Measurements from ENCODE around the gene SEMA3F. TPM values are rescaled to one million over a fixed set of nuclear protein-coding genes. Genes with fewer than 3 reads are reported as not detected.

SEMA3F gene
- total and polyA plus RNA-seq, 4 donors, result 27.8 to 54.3 (median 47.4) TPM

DNA sequence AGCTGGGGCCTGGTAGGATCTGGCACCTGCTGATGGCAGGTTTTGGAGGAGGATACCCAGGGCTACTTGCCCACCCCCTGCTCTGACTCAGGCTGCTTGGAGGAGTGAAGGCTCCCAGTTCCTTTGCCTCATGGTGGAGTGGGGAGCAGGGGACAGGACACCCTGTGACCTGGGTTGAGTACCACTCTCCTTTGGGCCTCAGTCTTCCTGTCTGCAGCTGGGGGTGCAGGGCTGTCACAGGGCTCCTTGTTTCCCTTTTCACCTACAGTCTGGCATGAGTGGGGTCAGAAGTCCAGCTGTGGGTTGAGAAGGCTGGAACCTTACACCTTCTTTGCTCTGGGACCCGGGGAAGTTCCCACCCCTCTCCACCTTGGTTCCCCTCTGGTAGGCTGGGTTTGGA, 14.7 kb downstream of the SEMA3F start:
- Histone ChIP-seq H3K27me3 (ENCODE audit: control insufficient read depth in 3 of 3, insufficient read depth in 3 of 3, low read length in 2 of 3) (no peaks in the 10 kb centered on the region), H3K4me3 (no peak overlapping the region), H3K9ac (ENCODE audit: insufficient read depth in 1 of 2, low read length in 2 of 2) (no peak overlapping the region), H3K4me1 (ENCODE audit: control insufficient read depth in 5 of 5, insufficient read depth in 5 of 5, low read length in 5 of 5) (peaks cover 7 to 57% (median 45%) of the 10 kb centered on the region in 5 donors), H3K9me3 (ENCODE audit: control insufficient read depth in 4 of 4, insufficient read depth in 3 of 4, low read length in 3 of 4) (no peaks in the 10 kb centered on the region), H3K36me3 (ENCODE audit: control insufficient read depth in 4 of 4, insufficient read depth in 4 of 4, low read length in 4 of 4) (peaks cover 0 to 4% (median under 1%) of the 10 kb centered on the region in 4 donors), H3K27ac (ENCODE audit: low read depth in 1 of 2, low read length in 1 of 2) (peak overlapping the region; percentile 56 to 84)
- ATAC-seq (ENCODE audit: insufficient read depth, low FRiP score) (no peak), DNase-seq (no peak)
- 89 to 100% methylated on average over 1 of the region's 1 CpG for WGBS, 2 donors
- TF ChIP-seq, protein P1, sequence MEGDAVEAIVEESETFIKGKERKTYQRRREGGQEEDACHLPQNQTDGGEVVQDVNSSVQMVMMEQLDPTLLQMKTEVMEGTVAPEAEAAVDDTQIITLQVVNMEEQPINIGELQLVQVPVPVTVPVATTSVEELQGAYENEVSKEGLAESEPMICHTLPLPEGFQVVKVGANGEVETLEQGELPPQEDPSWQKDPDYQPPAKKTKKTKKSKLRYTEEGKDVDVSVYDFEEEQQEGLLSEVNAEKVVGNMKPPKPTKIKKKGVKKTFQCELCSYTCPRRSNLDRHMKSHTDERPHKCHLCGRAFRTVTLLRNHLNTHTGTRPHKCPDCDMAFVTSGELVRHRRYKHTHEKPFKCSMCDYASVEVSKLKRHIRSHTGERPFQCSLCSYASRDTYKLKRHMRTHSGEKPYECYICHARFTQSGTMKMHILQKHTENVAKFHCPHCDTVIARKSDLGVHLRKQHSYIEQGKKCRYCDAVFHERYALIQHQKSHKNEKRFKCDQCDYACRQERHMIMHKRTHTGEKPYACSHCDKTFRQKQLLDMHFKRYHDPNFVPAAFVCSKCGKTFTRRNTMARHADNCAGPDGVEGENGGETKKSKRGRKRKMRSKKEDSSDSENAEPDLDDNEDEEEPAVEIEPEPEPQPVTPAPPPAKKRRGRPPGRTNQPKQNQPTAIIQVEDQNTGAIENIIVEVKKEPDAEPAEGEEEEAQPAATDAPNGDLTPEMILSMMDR (IDR thresholded peaks at IDR 0.05; ENCODE audit: control extremely low read depth, extremely low read depth), result no peak

DNA sequence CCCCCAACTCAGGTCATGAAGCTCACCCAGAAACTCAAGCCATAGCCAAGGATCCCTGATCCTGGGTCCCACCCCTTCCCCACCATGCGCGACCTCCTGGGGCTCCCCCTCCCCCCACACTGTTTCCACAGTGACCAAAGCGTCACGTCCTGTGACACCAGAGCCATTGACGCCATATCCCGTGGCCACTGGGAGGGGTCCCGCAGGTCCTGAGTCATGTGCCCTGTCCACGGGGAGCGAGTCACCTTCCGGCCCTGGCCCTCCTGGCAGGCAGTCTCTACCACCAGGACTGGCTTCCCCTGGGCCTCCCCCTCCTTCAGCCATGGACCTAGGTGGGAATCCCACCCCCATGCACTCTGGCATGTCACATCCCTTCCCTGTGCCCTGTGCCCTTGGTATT, 15.6 kb downstream of the SEMA3F start:
- H3K36me3 ChIP-seq (ENCODE audit: control insufficient read depth in 4 of 4, insufficient read depth in 4 of 4, low read length in 4 of 4), result peaks cover 0 to 5% (median 3%) of the 10 kb centered on the region in 4 donors
- peak overlapping the region; percentile 56 to 84 for H3K27ac ChIP-seq (ENCODE audit: low read depth in 1 of 2, low read length in 1 of 2)
- no peaks in the 10 kb centered on the region for H3K27me3 ChIP-seq (ENCODE audit: control insufficient read depth in 3 of 3, insufficient read depth in 3 of 3, low read length in 2 of 3)
- no peak overlapping the region for H3K9ac ChIP-seq (ENCODE audit: insufficient read depth in 1 of 2, low read length in 2 of 2)
- TF ChIP-seq, protein P1 (IDR thresholded peaks at IDR 0.05; ENCODE audit: control extremely low read depth, extremely low read depth), result no peak
- H3K9me3 ChIP-seq (ENCODE audit: control insufficient read depth in 4 of 4, insufficient read depth in 3 of 4, low read length in 3 of 4), result no peaks in the 10 kb centered on the region
- 47 to 53% methylated on average over 10 of the region's 10 CpGs for WGBS, 2 donors
- DNase-seq (peak in 1 of 3 donors; percentile 52), ATAC-seq (ENCODE audit: insufficient read depth, low FRiP score) (no peak)
- no peak overlapping the region for H3K4me3 ChIP-seq
- H3K4me1 ChIP-seq (ENCODE audit: control insufficient read depth in 5 of 5, insufficient read depth in 5 of 5, low read length in 5 of 5), result peaks cover 2 to 49% (median 40%) of the 10 kb centered on the region in 5 donors

DNA sequence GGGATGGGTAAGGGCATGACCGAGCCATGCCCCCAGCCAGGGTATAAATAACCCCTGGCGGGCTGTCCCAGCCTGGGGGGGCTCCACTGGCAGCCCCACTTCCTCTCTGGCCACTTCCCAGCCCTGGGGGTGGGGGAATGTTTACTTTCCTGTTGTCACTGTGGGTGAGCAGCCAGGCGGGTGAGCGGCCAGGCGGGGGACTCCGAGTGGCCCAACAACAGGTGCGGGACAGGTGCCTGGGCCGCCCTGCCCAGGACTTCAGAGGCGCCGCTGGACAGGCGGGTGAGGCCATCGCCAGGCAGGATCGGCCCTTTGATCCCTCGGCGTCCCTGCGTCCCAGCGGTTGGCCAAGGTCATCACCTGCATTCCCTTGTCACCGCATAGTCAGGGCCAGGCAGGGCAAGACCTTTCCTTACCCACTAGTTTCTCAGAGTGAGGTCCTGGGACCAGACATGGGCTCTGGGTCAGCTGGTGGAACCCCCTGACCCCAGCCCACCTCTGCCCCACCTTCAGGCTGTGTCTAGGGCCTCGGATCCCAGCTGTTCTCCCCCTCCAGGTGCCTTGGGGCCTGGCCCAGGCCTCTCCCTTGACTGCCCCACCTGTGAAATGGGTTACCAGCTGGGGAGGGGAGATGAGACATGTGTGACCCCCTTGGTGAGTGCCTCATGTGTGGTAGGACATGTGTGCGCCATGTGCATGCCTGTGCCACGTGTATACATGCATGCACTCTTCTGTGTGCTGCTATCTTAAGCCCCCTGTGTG, 16.6 kb downstream of the SEMA3F start:
- H3K27me3 ChIP-seq (ENCODE audit: control insufficient read depth in 3 of 3, insufficient read depth in 3 of 3, low read length in 2 of 3), result no peaks in the 10 kb centered on the region
- H3K27ac ChIP-seq (ENCODE audit: low read depth in 1 of 2, low read length in 1 of 2), result peak overlapping the region in 1 of 2 donors; percentile 74
- TF ChIP-seq, protein P1 (IDR thresholded peaks at IDR 0.05; ENCODE audit: control extremely low read depth, extremely low read depth), result no peak
- H3K36me3 ChIP-seq (ENCODE audit: control insufficient read depth in 4 of 4, insufficient read depth in 4 of 4, low read length in 4 of 4), result peaks cover 0 to 8% (median 5%) of the 10 kb centered on the region in 4 donors
- WGBS, 2 donors, result 57 to 77% methylated on average over 18 to 21 of the region's 21 CpGs
- DNase-seq (no peak), ATAC-seq (ENCODE audit: insufficient read depth, low FRiP score) (no peak)
- H3K9ac ChIP-seq (ENCODE audit: insufficient read depth in 1 of 2, low read length in 2 of 2), result no peak overlapping the region
- H3K4me1 ChIP-seq (ENCODE audit: control insufficient read depth in 5 of 5, insufficient read depth in 5 of 5, low read length in 5 of 5), result peaks cover 0 to 39% (median 32%) of the 10 kb centered on the region in 5 donors
- H3K9me3 ChIP-seq (ENCODE audit: control insufficient read depth in 4 of 4, insufficient read depth in 3 of 4, low read length in 3 of 4), result no peaks in the 10 kb centered on the region
- H3K4me3 ChIP-seq, result no peak overlapping the region
